ENCODE measurements around the gene PAX8.
"Not testable (repeated sequence)": the region's sequence is repeated elsewhere in the genome, so short reads cannot be mapped to it uniquely, and the experiment has no call there.

Gene PAX8

GRCh38 chr2:113305749-113306148, 27.0 kb upstream of the PAX8 start:
- peaks cover 14% of the 10 kb centered on the region for H3K27me3 Mint-ChIP-seq
- not testable (repeated sequence) for H3K27ac Mint-ChIP-seq; H3K4me3 Mint-ChIP-seq; H3K4me1 Mint-ChIP-seq (ENCODE audit: low read depth); H3K36me3 Mint-ChIP-seq (ENCODE audit: low read depth); H3K9me3 Mint-ChIP-seq; DNase-seq

GRCh38 chr2:113305146-113305545, 26.4 kb upstream of the PAX8 start:
- Mint-ChIP-seq H3K27ac (no peak overlapping the region), H3K9me3 (no peaks in the 10 kb centered on the region), H3K36me3 (ENCODE audit: low read depth) (no peaks in the 10 kb centered on the region), H3K4me3 (no peak overlapping the region), H3K27me3 (peaks cover 14% of the 10 kb centered on the region), H3K4me1 (ENCODE audit: low read depth) (no peaks in the 10 kb centered on the region)
- no peak for DNase-seq

- Mint-ChIP-seq H3K4me1 (ENCODE audit: low read depth) (no peaks in the 10 kb centered on the region), H3K9me3 (no peaks in the 10 kb centered on the region), H3K27me3 (peaks cover 14% of the 10 kb centered on the region), H3K36me3 (ENCODE audit: low read depth) (no peaks in the 10 kb centered on the region), H3K27ac (no peak overlapping the region), H3K4me3 (no peak overlapping the region)
- no peak for DNase-seq
Observed at GRCh38 chr2:113304702-113305101, 26.0 kb upstream of the PAX8 start.

- not testable (repeated sequence) for H3K27ac Mint-ChIP-seq; H3K4me3 Mint-ChIP-seq; H3K36me3 Mint-ChIP-seq (ENCODE audit: low read depth); H3K9me3 Mint-ChIP-seq; H3K4me1 Mint-ChIP-seq (ENCODE audit: low read depth); DNase-seq
- peaks cover 11% of the 10 kb centered on the region for H3K27me3 Mint-ChIP-seq
Observed at GRCh38 chr2:113302216-113302980, 23.7 kb upstream of the PAX8 start.

- Mint-ChIP-seq H3K4me1 (ENCODE audit: low read depth) (no peaks in the 10 kb centered on the region), H3K27me3 (no peaks in the 10 kb centered on the region), H3K4me3 (no peak overlapping the region), H3K27ac (no peak overlapping the region), H3K9me3 (no peaks in the 10 kb centered on the region), H3K36me3 (ENCODE audit: low read depth) (no peaks in the 10 kb centered on the region)
- DNase-seq, result no peak
Observed at GRCh38 chr2:113300281-113300680, 21.6 kb upstream of the PAX8 start.

GRCh38 chr2:113298176-113298575, 19.5 kb upstream of the PAX8 start:
- Mint-ChIP-seq H3K9me3 (no peaks in the 10 kb centered on the region), H3K4me3 (no peak overlapping the region), H3K4me1 (ENCODE audit: low read depth) (no peaks in the 10 kb centered on the region), H3K36me3 (ENCODE audit: low read depth) (no peaks in the 10 kb centered on the region), H3K27ac (no peak overlapping the region), H3K27me3 (no peaks in the 10 kb centered on the region)
- DNase-seq, result no peak

- H3K36me3 Mint-ChIP-seq (ENCODE audit: low read depth); H3K4me3 Mint-ChIP-seq; H3K9me3 Mint-ChIP-seq; H3K27ac Mint-ChIP-seq; H3K4me1 Mint-ChIP-seq (ENCODE audit: low read depth); H3K27me3 Mint-ChIP-seq: not testable (repeated sequence)
- DNase-seq, result peak; percentile 52
Observed at GRCh38 chr2:113297590-113297989, 18.9 kb upstream of the PAX8 start.

- no peak overlapping the region for H3K4me3 Mint-ChIP-seq
Observed at GRCh38 chr2:113291191-113291590, 12.5 kb upstream of the PAX8 start.

GRCh38 chr2:113288674-113289149, 10.0 kb upstream of the PAX8 start:
- H3K27me3 Mint-ChIP-seq; DNase-seq; H3K36me3 Mint-ChIP-seq (ENCODE audit: low read depth); H3K4me3 Mint-ChIP-seq; H3K27ac Mint-ChIP-seq; H3K9me3 Mint-ChIP-seq; H3K4me1 Mint-ChIP-seq (ENCODE audit: low read depth): not testable (repeated sequence)

More at GRCh38 chr2:113291191-113291590, 12.5 kb upstream of the PAX8 start:
- no peaks in the 10 kb centered on the region for H3K4me1 Mint-ChIP-seq (ENCODE audit: low read depth)
- DNase-seq, result no peak
- H3K36me3 Mint-ChIP-seq (ENCODE audit: low read depth), result no peaks in the 10 kb centered on the region
- H3K9me3 Mint-ChIP-seq, result no peaks in the 10 kb centered on the region
- H3K27me3 Mint-ChIP-seq, result no peaks in the 10 kb centered on the region
- H3K27ac Mint-ChIP-seq, result no peak overlapping the region

- DNase-seq; H3K27ac Mint-ChIP-seq; H3K27me3 Mint-ChIP-seq; H3K9me3 Mint-ChIP-seq; H3K4me1 Mint-ChIP-seq (ENCODE audit: low read depth); H3K36me3 Mint-ChIP-seq (ENCODE audit: low read depth); H3K4me3 Mint-ChIP-seq: not testable (repeated sequence)
Observed at GRCh38 chr2:113288117-113288673, 9.5 kb upstream of the PAX8 start.

GRCh38 chr2:113285816-113286215, 7.1 kb upstream of the PAX8 start:
- Mint-ChIP-seq H3K27ac (no peak overlapping the region), H3K4me3 (no peak overlapping the region), H3K4me1 (ENCODE audit: low read depth) (no peaks in the 10 kb centered on the region), H3K27me3 (no peaks in the 10 kb centered on the region), H3K9me3 (no peaks in the 10 kb centered on the region), H3K36me3 (ENCODE audit: low read depth) (no peaks in the 10 kb centered on the region)
- no peak for DNase-seq

GRCh38 chr2:113284999-113285398, 6.3 kb upstream of the PAX8 start:
- not testable (repeated sequence) for H3K27me3 Mint-ChIP-seq; DNase-seq; H3K4me3 Mint-ChIP-seq; H3K9me3 Mint-ChIP-seq; H3K27ac Mint-ChIP-seq; H3K36me3 Mint-ChIP-seq (ENCODE audit: low read depth); H3K4me1 Mint-ChIP-seq (ENCODE audit: low read depth)

- H3K36me3 Mint-ChIP-seq (ENCODE audit: low read depth), result no peaks in the 10 kb centered on the region
- no peak overlapping the region for H3K27ac Mint-ChIP-seq
- no peak for DNase-seq
- no peaks in the 10 kb centered on the region for H3K9me3 Mint-ChIP-seq
- H3K4me1 Mint-ChIP-seq (ENCODE audit: low read depth), result no peaks in the 10 kb centered on the region
- peaks cover 5% of the 10 kb centered on the region for H3K27me3 Mint-ChIP-seq
- no peak overlapping the region for H3K4me3 Mint-ChIP-seq
Observed at GRCh38 chr2:113284476-113284875, 5.8 kb upstream of the PAX8 start.

GRCh38 chr2:113283704-113284284, 5.1 kb upstream of the PAX8 start:
- no peak for DNase-seq
- no peaks in the 10 kb centered on the region for H3K36me3 Mint-ChIP-seq (ENCODE audit: low read depth)
- H3K27me3 Mint-ChIP-seq, result peaks cover 12% of the 10 kb centered on the region
- H3K27ac Mint-ChIP-seq, result no peak overlapping the region
- H3K4me1 Mint-ChIP-seq (ENCODE audit: low read depth), result no peaks in the 10 kb centered on the region
- H3K9me3 Mint-ChIP-seq, result no peaks in the 10 kb centered on the region
- no peak overlapping the region for H3K4me3 Mint-ChIP-seq

GRCh38 chr2:113282747-113283533, 4.2 kb upstream of the PAX8 start:
- H3K36me3 Mint-ChIP-seq (ENCODE audit: low read depth), result no peaks in the 10 kb centered on the region
- no peak overlapping the region for H3K27ac Mint-ChIP-seq
- no peak overlapping the region for H3K4me3 Mint-ChIP-seq
- H3K4me1 Mint-ChIP-seq (ENCODE audit: low read depth), result no peaks in the 10 kb centered on the region
- no peaks in the 10 kb centered on the region for H3K9me3 Mint-ChIP-seq
- H3K27me3 Mint-ChIP-seq, result peaks cover 18% of the 10 kb centered on the region
- DNase-seq, result no peak
